A673 (cell line): ENCODE data around the gene BOD1L1.

Experiments used
- CTCF ChIP-seq: fragments of 300-800, 200-600 bp; sonication (generic); conservative IDR thresholded peaks from 2 replicates; pipeline ENCODE4 v1.5.1; 2017; ENCODE audit warnings: low read depth, mild to moderate bottlenecking, antibody characterized with exemption, low read length, moderate library complexity, mixed read lengths
- EZH2 ChIP-seq: fragments of 200-600 bp; sonication (generic); IDR thresholded peaks from 2 replicates; pipeline ENCODE4 v1.6.1; 2017; ENCODE audit warnings: borderline replicate concordance, low read depth, mild to moderate bottlenecking, mixed read lengths, antibody characterized with exemption, low read length; ENCODE audit not compliant: poor library complexity, severe bottlenecking

DNA sequence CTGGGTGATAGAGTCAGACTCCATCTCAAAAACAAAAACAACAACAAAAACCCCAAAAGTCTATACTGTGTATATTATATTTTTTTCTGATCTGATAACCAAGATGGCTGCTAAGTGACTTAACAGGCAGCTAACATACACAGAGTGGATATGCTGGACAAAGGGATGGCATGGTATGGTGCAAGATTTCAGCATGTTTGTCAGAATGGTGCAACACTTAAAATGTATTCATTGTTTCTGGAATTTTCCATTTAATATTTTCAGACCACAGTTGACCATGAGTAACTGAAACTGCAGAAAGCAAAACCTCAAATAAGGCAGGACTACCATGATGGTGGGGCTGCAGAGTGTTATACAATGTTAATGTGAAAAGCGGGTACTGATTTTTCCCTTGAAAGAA is 6.1 kb upstream of the BOD1L1 start:
- TF ChIP-seq CTCF = no peak
- TF ChIP-seq EZH2 = no peak
